Glomerular visceral epithelial cell (primary cell): Measurements from ENCODE around the gene TVP23A.
A peak's percentile ranks its signal among the peaks of the same experiment; 100 is the strongest.

Source experiments
- DNase-seq: peaks from one replicate; pipeline ENCODE4 v3.0.0-alpha.2; 2016; ENCODE audit errors: extremely low spot score

TVP23A gene

DNA sequence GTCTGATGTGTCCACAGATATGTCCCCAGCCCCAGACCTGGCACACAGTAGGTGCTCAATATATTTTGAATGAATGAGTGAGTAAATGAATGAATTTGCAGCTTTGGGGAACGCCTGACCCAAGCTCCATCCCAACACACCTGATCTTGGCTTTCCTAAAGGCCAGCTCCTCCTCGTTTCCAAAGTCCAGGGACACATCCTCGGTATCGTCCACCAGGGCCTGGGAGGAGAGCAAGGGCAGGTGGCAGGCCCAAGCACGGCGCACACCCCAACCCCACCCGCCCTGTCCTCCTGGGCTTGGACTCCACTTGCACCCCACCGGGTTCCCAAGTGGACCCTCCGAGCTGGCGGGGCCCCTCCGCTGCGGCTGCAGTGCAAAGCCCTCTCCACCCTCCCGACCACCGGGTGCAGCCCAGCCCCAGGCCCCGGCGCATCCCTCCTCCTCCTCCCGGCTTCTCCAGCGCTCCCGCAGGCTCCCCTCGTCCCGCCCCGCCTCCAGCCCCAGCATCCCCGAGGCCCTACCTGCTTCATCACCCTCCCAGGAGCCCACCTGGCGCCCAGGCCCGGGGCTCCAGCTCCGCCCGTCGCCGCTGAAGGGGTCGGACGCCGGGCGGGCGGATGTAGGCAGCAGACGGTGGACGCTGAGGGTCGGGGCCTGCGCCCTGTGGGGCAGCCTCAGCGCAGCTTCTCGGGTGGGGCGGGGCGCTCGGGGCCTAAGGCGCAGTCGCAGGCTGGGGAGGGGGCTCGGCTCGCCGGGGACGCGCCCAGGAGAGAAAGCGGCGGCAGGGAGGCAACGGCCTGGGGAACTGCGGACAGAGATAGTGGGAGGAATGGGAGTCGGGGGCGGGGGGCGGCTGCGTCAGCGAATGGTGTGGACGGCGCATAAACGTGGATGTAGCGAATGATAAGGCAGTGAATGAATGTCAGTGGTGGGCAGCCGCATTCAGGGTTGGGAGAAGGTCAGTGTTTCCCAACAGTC lies at the start of gene TVP23A:
TSS of gene TVP23A (minus strand) at position 832 of the 979 bp plus-strand sequence. CDS start at position 531, 301 bp downstream.
- DNase-seq, result no peak

DNA sequence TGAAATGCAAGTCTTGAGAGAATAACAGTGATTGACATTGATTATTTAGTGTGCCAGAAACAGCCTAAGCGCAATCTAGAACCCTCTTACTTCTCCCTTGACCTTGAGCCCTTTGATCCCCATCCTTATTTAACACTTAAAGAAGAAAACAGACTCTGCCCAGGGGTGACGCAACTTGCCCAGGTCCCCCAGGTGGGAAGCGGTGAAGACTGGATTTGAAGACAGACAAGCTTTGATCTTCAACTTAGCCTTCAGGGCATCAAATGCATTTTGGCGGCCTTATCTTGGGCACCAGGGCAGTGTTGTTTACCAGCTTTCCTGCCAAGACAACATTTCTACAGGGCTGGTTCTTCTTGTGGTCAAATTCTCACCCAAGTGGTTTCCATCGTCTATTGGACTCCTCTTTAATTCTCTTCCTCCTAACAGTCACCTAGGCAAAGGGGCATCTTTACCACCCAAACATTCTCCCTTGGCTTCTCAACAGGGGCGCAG lies 49.6 kb upstream of the TVP23A start:
- DNase-seq, result no peak

DNA sequence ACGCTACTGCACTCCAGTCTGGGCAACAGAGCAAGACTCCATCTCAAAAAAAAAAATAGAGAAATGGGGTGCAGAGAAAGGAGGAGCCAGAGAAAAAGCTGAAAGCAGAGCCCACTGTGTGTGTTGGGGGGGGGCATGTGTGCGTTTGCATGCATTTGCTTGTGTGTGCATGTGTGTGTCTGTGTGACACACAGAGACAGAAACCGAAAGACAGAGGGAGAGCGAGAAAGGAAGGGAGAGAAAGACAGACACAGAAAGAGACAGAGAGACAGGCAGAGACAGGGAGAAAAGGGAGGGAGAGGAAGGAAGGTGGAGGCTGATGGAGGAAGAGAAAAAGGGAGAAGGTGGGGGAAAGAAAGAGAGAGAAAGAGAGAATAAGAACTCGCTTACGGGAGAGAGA lies 48.6 kb upstream of the TVP23A start:
- DNase-seq, result no peak

DNA sequence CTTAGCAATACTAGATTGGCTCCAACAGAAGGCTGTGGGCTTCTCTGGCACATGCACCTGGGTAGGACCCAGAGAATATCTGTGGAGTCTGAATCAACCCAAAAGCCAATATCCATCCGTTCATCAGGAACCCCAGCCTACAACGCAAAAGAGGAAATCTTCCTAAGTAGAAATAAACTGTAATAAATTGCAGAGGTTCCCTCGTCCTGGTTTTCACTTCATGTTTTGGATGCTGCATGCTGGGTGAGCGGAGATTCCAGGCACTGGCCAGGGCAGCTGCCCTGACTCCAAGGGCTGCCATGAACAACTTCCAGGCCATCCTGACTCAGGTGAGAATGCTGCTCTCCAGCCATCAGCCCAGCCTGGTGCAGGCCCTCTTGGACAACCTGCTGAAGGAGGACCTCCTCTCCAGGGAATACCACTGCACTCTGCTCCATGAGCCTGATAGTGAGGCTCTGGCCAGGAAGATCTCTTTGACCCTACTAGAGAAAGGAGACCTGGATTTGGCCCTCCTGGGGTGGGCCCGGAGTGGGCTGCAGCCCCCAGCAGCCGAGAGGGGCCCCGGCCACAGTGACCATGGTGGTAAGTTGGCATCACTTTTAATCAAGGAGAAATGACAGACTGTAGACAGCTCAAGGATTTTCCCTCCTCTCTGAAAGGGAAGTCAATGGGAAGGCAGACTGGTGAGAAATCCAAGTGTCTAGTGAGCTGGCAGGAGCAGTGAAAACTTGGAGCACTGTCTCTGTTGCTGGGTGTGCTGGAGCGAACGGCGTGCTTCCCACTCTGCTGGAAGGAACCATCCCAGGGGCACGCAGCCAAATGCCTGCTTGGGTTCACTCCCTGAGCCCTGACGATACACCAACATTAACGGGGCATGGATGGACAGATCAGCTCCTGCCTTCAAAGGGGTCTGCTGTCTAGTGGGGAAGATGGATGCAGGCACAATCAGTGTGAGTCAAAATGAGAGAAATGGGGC lies 47.7 kb upstream of the TVP23A start:
- DNase-seq, result no peak

DNA sequence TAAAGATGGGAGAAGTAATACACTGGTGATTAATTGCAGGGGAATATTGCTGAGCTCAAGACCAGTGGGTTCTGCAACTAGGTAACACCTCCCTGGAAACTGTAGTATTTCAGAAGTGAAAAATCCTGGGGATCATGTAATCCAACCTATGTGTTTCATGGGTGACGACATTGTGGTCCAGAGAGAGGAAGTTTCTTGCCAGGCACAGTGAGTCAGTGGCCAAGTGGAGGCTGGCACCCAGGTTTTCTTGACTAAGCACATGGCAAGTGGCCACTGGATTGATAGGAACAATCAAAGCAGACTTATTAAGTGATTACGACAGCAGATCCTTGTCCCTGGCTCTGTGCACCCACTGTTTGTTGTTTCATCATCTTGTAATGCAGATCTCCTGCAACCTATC lies 43.8 kb upstream of the TVP23A start:
- DNase-seq, result peak; percentile 73

DNA sequence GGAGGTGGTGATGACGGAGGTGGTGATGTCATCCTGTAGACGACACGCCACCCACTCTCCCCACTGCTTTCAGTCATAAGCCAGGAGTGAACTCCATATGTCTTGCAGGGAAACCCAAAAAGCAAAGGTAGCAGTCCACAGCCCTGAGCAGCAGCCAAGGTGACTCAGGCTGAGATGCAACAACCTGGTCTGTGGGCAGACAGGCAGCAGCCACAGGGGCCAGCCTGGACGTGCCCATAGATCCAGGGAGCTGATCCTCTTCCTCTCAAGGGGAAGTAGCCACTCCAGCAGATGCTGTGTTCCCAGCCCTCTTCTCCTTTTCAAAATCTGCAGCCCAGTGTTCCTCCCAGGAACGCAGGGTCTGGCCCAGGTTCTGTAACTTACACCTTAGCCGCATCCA lies 41.1 kb upstream of the TVP23A start:
- DNase-seq, result no peak

DNA sequence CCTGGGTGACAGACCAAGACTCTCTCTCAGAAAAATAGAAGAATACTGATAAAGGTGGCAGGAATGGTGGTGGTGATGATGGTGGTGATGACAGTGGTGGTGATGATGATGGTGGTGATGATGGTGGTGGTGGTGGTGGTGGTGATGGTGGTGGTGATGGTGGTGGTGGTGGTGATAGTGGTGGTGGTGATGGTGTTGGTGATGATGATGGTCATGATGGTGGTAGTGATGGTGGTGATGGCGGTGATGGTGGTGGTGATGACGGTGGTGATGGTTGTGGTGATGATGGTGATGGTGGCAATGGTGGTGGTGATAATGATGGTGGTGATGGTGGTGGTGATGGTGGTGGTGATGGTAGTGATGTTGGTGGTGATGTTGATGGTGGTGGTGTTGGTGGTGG lies 40.4 kb upstream of the TVP23A start:
- DNase-seq, result no peak

DNA sequence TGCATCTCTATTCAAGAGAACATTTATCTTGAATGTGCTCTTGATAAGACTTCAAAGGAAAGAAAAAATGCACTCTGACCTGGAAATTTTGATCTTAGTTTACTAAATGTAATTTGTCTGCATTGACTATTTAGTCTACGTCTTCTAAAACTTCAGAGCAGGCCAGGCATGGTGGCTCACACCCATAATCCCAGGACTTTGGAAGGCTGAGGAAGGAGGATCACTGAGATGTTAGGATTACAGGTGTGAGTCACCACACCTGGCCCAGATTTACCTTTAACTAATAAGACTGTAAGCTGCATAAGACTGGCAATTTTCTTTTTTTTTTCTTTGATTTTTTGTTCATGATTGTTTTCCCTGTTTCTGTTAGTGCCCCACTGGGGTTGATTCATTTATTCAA lies 39.6 kb upstream of the TVP23A start:
- no peak for DNase-seq

DNA sequence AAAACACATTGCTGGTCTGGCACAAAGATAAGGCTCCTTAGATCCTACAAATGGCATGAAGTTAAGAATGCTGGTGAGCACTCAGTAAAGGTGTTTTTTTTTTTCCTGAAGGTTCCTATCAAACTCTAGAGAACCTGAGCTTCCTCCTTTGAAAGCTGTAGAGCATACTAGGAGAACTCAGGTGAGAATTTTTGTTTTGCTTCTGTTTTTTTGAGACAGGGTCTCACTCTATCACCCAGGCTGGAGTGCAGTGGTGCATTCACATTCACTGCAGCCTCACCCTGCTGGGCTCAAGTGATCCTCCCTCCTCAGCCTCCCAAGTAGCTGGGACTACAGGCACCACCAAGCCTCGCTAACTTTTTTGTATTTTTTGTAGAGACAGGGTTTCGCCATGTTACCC lies 37.4 kb upstream of the TVP23A start:
- no peak for DNase-seq

DNA sequence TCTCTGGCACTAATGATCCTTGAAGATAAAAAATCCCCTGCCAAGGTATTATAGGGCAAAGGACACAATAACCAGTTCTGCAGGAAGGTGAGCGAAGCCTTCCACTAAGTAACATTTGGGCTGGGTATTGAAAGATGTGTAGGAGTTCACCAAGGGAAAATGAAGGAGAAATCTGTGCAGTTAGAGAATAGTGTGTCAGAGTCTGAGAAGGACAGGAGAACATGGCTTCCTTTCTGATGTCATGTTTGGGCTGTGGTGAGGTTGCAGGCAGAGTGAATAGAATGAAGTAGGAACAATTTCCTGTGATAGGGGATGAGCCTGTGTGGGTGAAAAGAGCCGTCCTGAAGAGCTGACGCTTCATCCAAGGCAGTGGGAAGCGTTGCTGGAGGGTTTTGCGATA lies 34.4 kb upstream of the TVP23A start:
- no peak for DNase-seq

DNA sequence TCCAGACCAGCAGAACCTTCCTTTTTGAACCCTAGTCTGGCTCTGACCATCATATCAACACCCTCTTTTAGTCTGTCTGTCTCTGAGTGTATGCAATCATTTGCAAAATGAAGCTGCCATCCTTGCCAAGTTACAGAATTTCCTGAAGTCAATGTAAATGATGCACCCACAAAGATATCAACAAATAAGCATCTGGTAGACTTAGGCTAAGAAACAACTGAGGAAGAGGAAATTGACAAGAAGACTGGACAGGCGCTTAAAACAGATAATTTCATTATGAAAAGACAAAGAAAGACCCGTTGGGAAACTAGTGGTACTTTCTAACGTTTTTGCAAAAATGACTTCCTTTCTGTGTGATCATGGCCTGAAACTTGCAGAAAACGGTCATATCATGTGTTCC lies 33.7 kb upstream of the TVP23A start:
- DNase-seq, result no peak

DNA sequence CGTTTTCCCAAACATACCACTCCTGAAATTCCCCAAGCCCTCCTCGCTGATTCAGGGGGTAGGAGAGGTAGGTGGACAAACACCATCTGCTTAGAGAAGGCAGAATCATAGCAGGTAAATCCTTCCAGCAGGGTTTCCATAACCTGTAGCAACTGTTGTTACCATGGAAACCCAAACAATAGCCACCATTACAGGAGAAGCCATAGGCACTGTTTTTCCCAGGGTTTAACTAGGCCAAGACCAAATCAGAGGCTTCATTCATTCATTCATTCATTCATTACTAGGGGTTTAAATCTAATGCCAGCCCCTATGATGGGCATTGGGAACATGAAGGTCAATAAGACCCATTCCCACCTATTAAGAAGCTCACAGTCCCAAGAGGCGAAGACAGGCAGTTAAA lies 32.9 kb upstream of the TVP23A start:
- no peak for DNase-seq

DNA sequence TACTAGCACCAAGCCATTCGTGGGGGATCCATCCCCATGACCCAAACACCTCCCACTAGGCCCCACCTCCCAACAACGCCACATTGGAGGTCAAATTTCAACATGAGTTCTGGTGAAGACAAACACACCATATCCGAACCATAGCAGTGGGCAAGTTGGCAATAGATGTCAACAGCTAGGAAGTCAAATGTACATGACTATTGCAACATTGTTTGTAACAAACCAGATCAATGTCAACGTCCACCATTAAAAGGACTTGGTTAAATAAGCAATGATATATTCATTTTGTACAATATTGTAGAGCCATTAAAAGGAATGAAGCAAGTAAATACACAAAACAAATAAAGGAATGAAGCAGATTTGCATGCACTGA lies 31.9 kb upstream of the TVP23A start:
- DNase-seq, result no peak

DNA sequence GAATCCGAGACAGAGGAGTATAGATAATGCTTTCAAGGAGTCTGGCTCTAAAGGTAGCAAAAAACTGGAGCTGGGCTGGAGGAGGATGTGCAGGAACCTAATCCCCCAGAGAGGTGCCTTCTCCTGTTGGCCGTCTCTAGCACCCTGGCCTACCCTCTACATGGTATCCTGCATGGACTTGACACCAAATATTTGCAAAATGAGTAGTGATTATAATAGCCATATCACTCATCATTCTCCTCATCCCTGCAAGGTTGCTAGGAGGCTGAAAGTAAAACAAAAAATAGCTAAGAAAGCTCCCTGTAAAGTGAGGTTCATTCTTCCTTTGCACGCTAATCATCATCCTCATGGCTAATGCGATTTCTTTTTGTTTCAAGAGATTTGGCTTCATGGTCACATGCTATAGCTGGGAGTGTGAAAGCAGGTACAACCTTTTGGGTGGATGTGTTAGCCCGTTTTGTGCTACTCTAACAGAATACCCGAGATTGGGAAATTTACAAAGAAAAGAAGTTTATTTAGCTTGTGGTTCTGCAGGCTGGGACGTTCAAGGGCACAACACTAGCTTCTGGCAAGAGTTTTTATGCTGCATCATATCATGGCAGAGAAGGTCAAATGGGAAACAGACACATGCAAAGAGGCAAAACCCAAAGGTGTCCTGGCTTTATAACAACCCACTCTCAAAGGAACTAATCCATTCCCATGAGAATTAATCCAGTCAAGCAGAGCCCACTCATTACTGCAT lies 31.3 kb upstream of the TVP23A start:
- DNase-seq, result no peak

DNA sequence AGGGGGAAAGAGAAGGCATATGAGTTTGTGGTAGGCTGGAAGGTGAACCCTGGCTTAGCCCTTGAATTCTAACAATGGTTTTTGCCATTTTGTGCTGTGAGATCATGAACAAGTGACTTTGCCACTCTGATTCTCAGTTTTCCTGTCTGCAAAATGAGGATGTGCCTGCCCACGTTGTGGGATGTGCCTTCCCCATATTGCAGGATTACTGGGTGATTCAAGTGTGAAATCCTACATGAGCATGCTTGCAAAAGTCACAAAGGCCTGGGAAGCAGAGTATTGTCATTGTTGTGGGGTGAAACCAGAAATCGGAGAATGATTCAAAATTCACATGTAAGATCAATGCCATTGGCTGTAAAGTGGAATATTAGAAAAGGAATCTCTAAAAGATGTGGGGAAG lies 28.6 kb upstream of the TVP23A start:
- DNase-seq, result no peak

DNA sequence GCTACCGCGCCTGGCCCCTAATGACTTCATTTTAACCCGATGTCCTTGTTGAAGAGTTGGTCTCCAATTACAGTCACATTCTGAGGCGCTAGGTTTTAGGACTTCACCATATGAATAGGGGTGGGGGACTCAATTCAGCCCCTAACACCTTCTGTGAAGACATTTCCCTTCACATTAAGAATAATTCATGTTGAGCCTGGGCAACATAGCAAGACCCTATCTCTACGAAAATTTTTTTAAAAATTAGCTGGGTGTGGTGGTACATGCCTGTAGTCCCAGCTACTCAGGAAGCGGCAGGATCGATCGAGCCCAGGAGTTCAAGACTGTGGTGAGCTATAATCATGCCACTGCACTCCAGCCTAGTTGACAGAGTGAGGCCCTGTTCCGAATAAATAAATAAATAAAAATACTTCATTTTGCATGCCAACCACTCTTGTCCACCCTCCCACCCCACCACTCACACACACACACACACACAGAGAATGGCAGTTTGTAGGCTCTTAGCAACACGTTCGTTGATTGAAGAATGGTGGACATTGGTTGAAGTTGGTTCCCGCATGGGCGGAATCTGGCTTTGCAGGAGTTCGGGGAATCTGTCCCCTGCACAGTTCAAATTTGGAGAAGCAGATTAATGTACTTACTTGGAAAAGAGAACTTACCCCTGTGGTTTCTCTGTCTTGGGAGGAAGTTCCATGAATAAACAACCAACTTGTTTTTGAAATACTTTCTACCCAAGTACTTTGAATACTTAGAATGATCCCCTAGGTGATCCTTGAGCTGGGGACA lies 27.8 kb upstream of the TVP23A start:
- no peak for DNase-seq

DNA sequence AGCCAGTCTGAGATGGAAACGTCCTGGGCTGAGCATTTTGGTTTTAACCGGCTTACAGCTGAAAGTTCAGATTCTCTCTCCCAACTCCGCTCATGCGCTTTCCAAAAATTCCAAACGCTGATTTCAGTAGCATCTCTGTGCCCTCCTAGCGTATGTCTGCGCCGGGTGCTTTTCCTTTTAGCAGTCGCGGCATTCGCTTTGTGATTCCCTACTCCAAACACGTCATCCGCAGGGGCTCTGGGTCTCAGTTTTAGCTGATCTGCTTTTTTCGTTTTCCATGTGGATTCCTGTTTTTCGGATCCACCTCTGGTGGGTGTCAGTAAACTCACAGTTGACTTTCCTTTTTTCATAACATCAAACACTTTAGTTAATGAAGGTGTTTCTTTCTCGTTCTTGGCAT lies 22.1 kb upstream of the TVP23A start:
- no peak for DNase-seq

DNA sequence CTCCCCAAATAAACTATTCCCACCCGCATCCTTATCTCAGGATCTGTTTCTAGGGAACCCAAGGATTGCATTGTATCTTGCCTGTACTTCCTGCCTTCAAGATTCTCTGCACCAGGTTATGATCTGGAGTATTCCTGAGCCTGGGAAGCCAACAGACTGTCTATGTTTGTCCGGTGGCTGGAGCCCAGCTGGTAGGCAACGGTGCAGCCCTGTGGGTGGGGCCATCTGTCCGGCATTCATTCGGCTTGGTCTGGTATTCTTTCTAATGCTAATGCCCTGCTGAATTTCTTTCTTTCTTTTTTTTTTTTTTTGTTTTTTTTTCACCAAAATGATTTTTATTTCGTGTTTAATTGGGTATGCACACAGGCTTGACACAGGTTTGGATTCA lies 20.7 kb upstream of the TVP23A start:
- DNase-seq, result no peak

DNA sequence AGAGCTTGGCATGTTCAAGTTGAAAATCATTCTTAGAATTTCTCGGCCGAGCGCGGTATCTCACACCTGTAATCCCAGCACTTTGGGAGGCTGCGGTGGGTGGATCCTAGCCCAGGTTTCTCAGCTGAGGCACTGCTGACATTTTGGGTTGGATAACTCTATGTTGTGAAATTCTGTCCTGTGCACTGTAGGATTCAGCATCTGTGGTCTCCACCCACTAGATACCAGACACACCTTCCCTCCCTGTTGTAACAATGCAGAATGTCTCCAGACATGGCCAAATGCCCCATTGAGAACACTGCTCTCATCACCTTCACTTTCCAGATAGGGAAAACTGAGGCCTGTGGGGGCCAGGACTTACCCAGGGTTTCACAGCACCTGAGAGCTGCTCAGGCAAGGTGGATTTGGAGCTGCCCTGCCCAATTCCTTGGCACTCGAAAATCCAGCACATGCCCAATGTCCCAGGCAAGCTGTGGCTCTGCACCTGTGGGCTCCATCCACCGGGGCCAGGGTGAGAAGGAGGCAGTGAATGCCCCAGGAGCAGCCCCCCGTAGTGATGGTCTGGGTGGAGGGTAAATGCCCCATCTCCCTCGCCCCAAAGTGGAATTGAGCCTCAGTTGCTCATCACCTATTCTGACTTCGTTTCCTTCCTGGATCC lies 20.2 kb upstream of the TVP23A start:
- DNase-seq, result no peak

DNA sequence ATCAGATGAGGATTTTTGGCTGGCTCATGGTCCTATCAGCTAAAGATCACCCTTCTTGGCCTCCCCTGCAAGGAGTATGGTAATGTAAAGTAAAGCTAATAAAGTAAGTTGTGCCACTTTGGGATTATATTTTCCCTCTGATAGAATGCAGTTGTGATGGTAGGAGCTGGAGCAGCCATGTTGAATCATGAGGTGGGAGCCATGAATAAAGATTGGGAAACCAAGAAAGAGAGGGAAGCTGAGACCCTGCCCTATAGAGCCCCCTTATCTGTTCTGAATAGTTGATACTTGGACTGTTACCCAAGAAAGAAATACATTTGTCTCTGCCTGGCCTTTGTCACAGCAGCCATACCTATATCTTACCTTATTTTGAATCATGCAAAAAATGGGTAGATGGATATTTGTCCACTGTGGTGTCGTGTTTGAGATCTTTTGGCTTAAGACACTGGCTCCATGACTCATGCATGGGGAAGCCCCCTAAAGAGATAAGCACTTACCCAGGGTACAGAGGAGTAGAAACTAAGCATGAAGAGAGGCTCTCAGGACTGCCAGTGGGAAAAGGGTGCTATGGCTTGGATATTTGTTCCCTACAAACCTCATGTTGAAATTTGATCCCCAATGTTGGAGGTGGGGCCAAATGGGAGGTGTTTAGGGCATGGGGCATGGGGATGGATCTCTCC lies 17.7 kb upstream of the TVP23A start:
- no peak for DNase-seq
